H9 (cell line): ENCODE measurements around the gene ITGB3. TPM values are rescaled to one million over a fixed set of nuclear protein-coding genes. Genes with fewer than 3 reads are reported as not detected.

Source experiments
- DNase-seq: peaks from one replicate; pipeline ENCODE4 v3.0.0-alpha.2; 2017
- H2AFZ ChIP-seq: one replicate; pipeline ENCODE4 v1.6.1; 2013; ENCODE audit warnings: mild to moderate bottlenecking, low read length, control low read depth, moderate library complexity
- H2AK5ac ChIP-seq: 2 replicates; pipeline ENCODE4 v1.6.1; 2013; ENCODE audit warnings: low read length, control low read depth, mixed read lengths; ENCODE audit not compliant: insufficient read length
- H2BK120ac ChIP-seq: one replicate; pipeline ENCODE4 v1.6.1; 2013; ENCODE audit warnings: low read depth, mild to moderate bottlenecking, low read length, control low read depth, inconsistent platforms; ENCODE audit not compliant: poor library complexity, severe bottlenecking
- H2BK12ac ChIP-seq: 2 replicates; pipeline ENCODE4 v1.6.1; 2013; ENCODE audit warnings: low read length, control low read depth, mixed read lengths, low read depth; ENCODE audit not compliant: insufficient read length
- H2BK15ac ChIP-seq: 2 replicates; pipeline ENCODE4 v1.6.1; 2013; ENCODE audit warnings: low read depth, low read length, control low read depth
- H2BK20ac ChIP-seq: one replicate; pipeline ENCODE4 v1.6.1; 2013; ENCODE audit warnings: low read depth, mild to moderate bottlenecking, low read length, control low read depth, inconsistent platforms; ENCODE audit not compliant: poor library complexity, severe bottlenecking
- H2BK5ac ChIP-seq: 2 replicates; pipeline ENCODE4 v1.6.1; 2013; ENCODE audit warnings: low read length, control low read depth, mixed read lengths; ENCODE audit not compliant: insufficient read length
- H3K14ac ChIP-seq: 2 replicates; pipeline ENCODE4 v1.6.1; 2013; ENCODE audit warnings: low read length, control low read depth; ENCODE audit not compliant: insufficient read depth
- H3K18ac ChIP-seq: 2 replicates; pipeline ENCODE4 v1.6.1; 2013; ENCODE audit warnings: low read depth, mild to moderate bottlenecking, mixed read lengths, low read length, control low read depth; ENCODE audit not compliant: insufficient read length
- H3K23ac ChIP-seq: 2 replicates; pipeline ENCODE4 v1.6.1; 2013; ENCODE audit warnings: low read length, control low read depth, mixed read lengths, low read depth; ENCODE audit not compliant: insufficient read length
- H3K23me2 ChIP-seq: 2 replicates; pipeline ENCODE4 v1.6.1; 2013; ENCODE audit warnings: low read depth, mild to moderate bottlenecking, mixed read lengths, low read length, control low read depth; ENCODE audit not compliant: insufficient read length, poor library complexity, severe bottlenecking
- H3K27ac ChIP-seq: 2 replicates; pipeline ENCODE4 v1.5.1; 2013; ENCODE audit warnings: low read length, control low read depth, mixed read lengths, low read depth; ENCODE audit not compliant: insufficient read length
- H3K27me3 ChIP-seq: 2 replicates; pipeline ENCODE4 v1.6.1; 2013; ENCODE audit warnings: low read length, control low read depth, inconsistent platforms; ENCODE audit not compliant: insufficient read depth
- H3K4ac ChIP-seq: 2 replicates; pipeline ENCODE4 v1.6.1; 2013; ENCODE audit warnings: low read depth, mild to moderate bottlenecking, control low read depth, inconsistent platforms, low read length, moderate library complexity
- H3K4me1 ChIP-seq: 2 replicates; pipeline ENCODE4 v1.6.1; 2013; ENCODE audit warnings: low read length, control low read depth, inconsistent platforms; ENCODE audit not compliant: insufficient read depth
- H3K4me2 ChIP-seq: 2 replicates; pipeline ENCODE4 v1.6.1; 2013; ENCODE audit warnings: low read length, control low read depth, mixed read lengths; ENCODE audit not compliant: insufficient read length, insufficient read depth
- H3K56ac ChIP-seq: 2 replicates; pipeline ENCODE4 v1.6.1; 2013; ENCODE audit warnings: low read depth, mild to moderate bottlenecking, mixed read lengths, low read length, control low read depth; ENCODE audit not compliant: insufficient read length
- H3K79me1 ChIP-seq: 2 replicates; pipeline ENCODE4 v1.6.1; 2013; ENCODE audit warnings: low read depth, mild to moderate bottlenecking, moderate library complexity, low read length, control low read depth, inconsistent platforms; ENCODE audit not compliant: insufficient read depth, poor library complexity, severe bottlenecking
- H3K79me2 ChIP-seq: 2 replicates; pipeline ENCODE4 v1.6.1; 2013; ENCODE audit warnings: low read length, control low read depth, inconsistent platforms; ENCODE audit not compliant: insufficient read depth
- H3K9ac ChIP-seq: 2 replicates; pipeline ENCODE4 v1.6.1; 2013; ENCODE audit warnings: low read length, control low read depth, mixed read lengths; ENCODE audit not compliant: insufficient read length; ENCODE audit errors: extremely low read depth
- H3K9me3 ChIP-seq: one replicate; pipeline ENCODE4 v1.6.1; 2013; ENCODE audit warnings: low read depth, low read length, inconsistent platforms; ENCODE audit not compliant: control insufficient read depth
- H3T11ph ChIP-seq: one replicate; pipeline ENCODE4 v1.6.1; 2013; ENCODE audit warnings: mild to moderate bottlenecking, low read length, control low read depth, inconsistent platforms
- H4K20me1 ChIP-seq: one replicate; pipeline ENCODE4 v1.6.1; 2013; ENCODE audit not compliant: control insufficient read depth, insufficient read length, insufficient read depth
- H4K5ac ChIP-seq: 2 replicates; pipeline ENCODE4 v1.6.1; 2013; ENCODE audit warnings: low read depth, mild to moderate bottlenecking, mixed read lengths, low read length, control low read depth; ENCODE audit not compliant: insufficient read length
- H4K8ac ChIP-seq: replicated peaks from 2 replicates; pipeline ENCODE4 v1.6.1; 2013; ENCODE audit warnings: low read length, control low read depth, mixed read lengths, low read depth; ENCODE audit not compliant: insufficient read length
- H4K91ac ChIP-seq: 2 replicates; pipeline ENCODE4 v1.6.1; 2013; ENCODE audit warnings: low read depth, mild to moderate bottlenecking, moderate library complexity, mixed read lengths, low read length, control low read depth; ENCODE audit not compliant: insufficient read length
- H3K27ac Mint-ChIP-seq, 3 experiments: 2 replicates in 2 of 3; 3 replicates in 1 of 3; pipeline ENCODE4 v1.8.0; 2020 to 2021; ENCODE audit warnings: mixed read lengths in 3 of 3, mild to moderate bottlenecking in 1 of 3, moderate library complexity in 1 of 3
- H3K27me3 Mint-ChIP-seq: 2 replicates; pipeline ENCODE4 v1.8.0; 2021; ENCODE audit warnings: low read depth, mild to moderate bottlenecking, moderate library complexity, mixed read lengths
- H3K36me3 Mint-ChIP-seq, 3 experiments: 2 replicates in 2 of 3; 3 replicates in 1 of 3; pipeline ENCODE4 v1.8.0; 2020 to 2021; ENCODE audit warnings: low read depth in 3 of 3, mixed read lengths in 3 of 3; ENCODE audit not compliant: insufficient read depth in 1 of 3
- H3K4me1 Mint-ChIP-seq, 2 experiments: 2 replicates each; pipeline ENCODE4 v1.8.0; 2020; ENCODE audit warnings: mixed read lengths in 2 of 2
- H3K4me3 Mint-ChIP-seq, 2 experiments: 2 replicates in 1 of 2; 3 replicates in 1 of 2; pipeline ENCODE4 v1.8.0; 2020 to 2021; ENCODE audit warnings: mild to moderate bottlenecking in 2 of 2, mixed read lengths in 2 of 2, moderate library complexity in 1 of 2
- H3K9me3 Mint-ChIP-seq, 2 experiments: 2 replicates in 1 of 2; 3 replicates in 1 of 2; pipeline ENCODE4 v1.8.0; 2020; ENCODE audit warnings: mild to moderate bottlenecking in 2 of 2, mixed read lengths in 2 of 2, moderate library complexity in 1 of 2
- WGBS: extraction: QIAGEN DNeasy Blood & Tissue Kit; methylation state at CpG from one replicate; pipeline ENCODE4 v1.1.7; 2013; ENCODE audit warnings: missing lambda C conversion rate, low lambda C conversion rate, mixed read lengths; ENCODE audit not compliant: insufficient read length; ENCODE audit errors: extremely low coverage; 5-methylcytosine and 5-hydroxymethylcytosine counted together
- total RNA-seq: library from RNA; stranded (reverse); gene quantifications from 2 replicates; pipeline ENCODE4 v1.2.1, GENCODE V29; 2021
- TF ChIP-seq, protein P1 (sequence below): fragments of 200-600 bp; sonication (generic); conservative IDR thresholded peaks from 3 replicates; pipeline ENCODE4 v1.8.0; 2021; ENCODE audit warnings: antibody characterized with exemption, mild to moderate bottlenecking

Gene ITGB3
- total RNA-seq, 1 experiment from 2014 or later: not detected

GRCh38 chr17:47213540-47213939, 40.1 kb upstream of the ITGB3 start:
- Histone ChIP-seq H3K27me3 (no peaks in the 10 kb centered on the region), H2AK5ac (no peak overlapping the region), H2AFZ (no peak overlapping the region), H4K91ac (no peak overlapping the region), H3K9ac (no peak overlapping the region), H2BK20ac (no peak overlapping the region), H2BK120ac (peak overlapping the region; percentile 63), H4K5ac (no peak overlapping the region), H3K14ac (no peak overlapping the region), H3K18ac (no peak overlapping the region), H3K9me3 (no peaks in the 10 kb centered on the region), H3K4me1 (no peaks in the 10 kb centered on the region), H2BK12ac (no peak overlapping the region), H3K27ac (no peak overlapping the region), H3T11ph (no peak overlapping the region), H3K23ac (no peak overlapping the region), H3K23me2 (no peaks in the 10 kb centered on the region), H3K4ac (no peak overlapping the region), H3K4me2 (no peak overlapping the region), H4K20me1 (no peaks in the 10 kb centered on the region), H3K56ac (no peak overlapping the region), H4K8ac (no peak overlapping the region), H2BK5ac (no peak overlapping the region), H3K79me1 (no peaks in the 10 kb centered on the region), H3K79me2 (no peaks in the 10 kb centered on the region), H2BK15ac (no peak overlapping the region)
- WGBS: no CpG with 5 or more reads among the region's 4 CpGs
- peaks cover 11% of the 10 kb centered on the region in 2 experiments; a peak in 3 of 4 replicates for H3K4me1 Mint-ChIP-seq
- DNase-seq: no peak
- no peaks in the 10 kb centered on the region for H3K36me3 Mint-ChIP-seq
- H3K27ac Mint-ChIP-seq: no peak overlapping the region
- peaks cover 2% of the 10 kb centered on the region for H3K27me3 Mint-ChIP-seq
- H3K4me3 Mint-ChIP-seq: no peak overlapping the region
- TF ChIP-seq, protein P1, sequence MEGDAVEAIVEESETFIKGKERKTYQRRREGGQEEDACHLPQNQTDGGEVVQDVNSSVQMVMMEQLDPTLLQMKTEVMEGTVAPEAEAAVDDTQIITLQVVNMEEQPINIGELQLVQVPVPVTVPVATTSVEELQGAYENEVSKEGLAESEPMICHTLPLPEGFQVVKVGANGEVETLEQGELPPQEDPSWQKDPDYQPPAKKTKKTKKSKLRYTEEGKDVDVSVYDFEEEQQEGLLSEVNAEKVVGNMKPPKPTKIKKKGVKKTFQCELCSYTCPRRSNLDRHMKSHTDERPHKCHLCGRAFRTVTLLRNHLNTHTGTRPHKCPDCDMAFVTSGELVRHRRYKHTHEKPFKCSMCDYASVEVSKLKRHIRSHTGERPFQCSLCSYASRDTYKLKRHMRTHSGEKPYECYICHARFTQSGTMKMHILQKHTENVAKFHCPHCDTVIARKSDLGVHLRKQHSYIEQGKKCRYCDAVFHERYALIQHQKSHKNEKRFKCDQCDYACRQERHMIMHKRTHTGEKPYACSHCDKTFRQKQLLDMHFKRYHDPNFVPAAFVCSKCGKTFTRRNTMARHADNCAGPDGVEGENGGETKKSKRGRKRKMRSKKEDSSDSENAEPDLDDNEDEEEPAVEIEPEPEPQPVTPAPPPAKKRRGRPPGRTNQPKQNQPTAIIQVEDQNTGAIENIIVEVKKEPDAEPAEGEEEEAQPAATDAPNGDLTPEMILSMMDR: no peak
- H3K9me3 Mint-ChIP-seq: no peaks in the 10 kb centered on the region
